Caco-2 (cell line): ENCODE results near the gene VWA3B. TPM values are rescaled to one million over a fixed set of nuclear protein-coding genes. Genes with fewer than 3 reads are reported as not detected.

ENCODE experiments used
- BruUV-seq: library from RNA; stranded (reverse); fragments of 400-500 nt; replicated peaks from 2 replicates; lab custom pipeline; 2021; lab: Mats Ljungman, UMichigan
- CTCF ChIA-PET: fragments of 300-600 bp; sonication (Branson Sonifier 250); formaldehyde crosslinking; loops from one replicate; lab custom pipeline; 2022; ENCODE audit warnings: antibody characterized with exemption; lab: Charles Lee
- POLR2A ChIA-PET: fragments of 300-600 bp; sonication (Branson Sonifier 250); formaldehyde crosslinking; loops from one replicate; lab custom pipeline; 2022; ENCODE audit warnings: antibody characterized with exemption; lab: Charles Lee
- DNase-seq, 2 experiments: peaks; one replicate each; pipeline versions ENCODE4 v3.0.0 to v3.0.0-alpha.2; 2020 to 2022
- H3K27me3 ChIP-seq: replicated peaks from 2 replicates; pipeline ENCODE4 v1.6.0; 2011; ENCODE audit warnings: low read length; ENCODE audit not compliant: control insufficient read depth, insufficient read depth
- H3K36me3 ChIP-seq: 2 replicates; pipeline ENCODE4 v1.5.1; 2011; ENCODE audit warnings: low read length; ENCODE audit not compliant: control insufficient read depth, insufficient read depth
- H3K4me1 ChIP-seq: fragments of 250-450 bp; sonication (Bioruptor Pico); 2 replicates; pipeline ENCODE4 v1.5.1; 2020; ENCODE audit warnings: mild to moderate bottlenecking
- H3K4me3 ChIP-seq: 2 replicates; pipeline ENCODE4 v1.5.1; 2011; ENCODE audit warnings: low read depth, mild to moderate bottlenecking, control low read depth, low read length
- H3K9me3 ChIP-seq: fragments of 250-450 bp; sonication (Bioruptor Pico); 2 replicates; pipeline ENCODE4 v1.5.1; 2020; ENCODE audit warnings: mild to moderate bottlenecking, moderate library complexity
- H3K27ac Mint-ChIP-seq: one replicate; pipeline ENCODE4 v1.8.0; 2022; ENCODE audit warnings: mixed read lengths; ENCODE audit not compliant: unreplicated experiment
- H3K27me3 Mint-ChIP-seq: one replicate; pipeline ENCODE4 v1.8.0; 2022; ENCODE audit warnings: mixed read lengths; ENCODE audit not compliant: insufficient read depth, unreplicated experiment
- H3K36me3 Mint-ChIP-seq: one replicate; pipeline ENCODE4 v1.8.0; 2022; ENCODE audit warnings: mild to moderate bottlenecking, mixed read lengths; ENCODE audit not compliant: insufficient read depth, unreplicated experiment
- H3K4me1 Mint-ChIP-seq: one replicate; pipeline ENCODE4 v1.8.0; 2022; ENCODE audit warnings: low read depth, mixed read lengths; ENCODE audit not compliant: unreplicated experiment
- H3K4me3 Mint-ChIP-seq: one replicate; pipeline ENCODE4 v1.8.0; 2022; ENCODE audit warnings: mild to moderate bottlenecking, moderate library complexity, mixed read lengths; ENCODE audit not compliant: unreplicated experiment
- H3K9me3 Mint-ChIP-seq: one replicate; pipeline ENCODE4 v1.8.0; 2022; ENCODE audit warnings: mixed read lengths; ENCODE audit not compliant: unreplicated experiment
- intact Hi-C: fragments of 100-400 bp; cut with micrococcal nuclease; formaldehyde crosslinking; loops from one replicate; pipeline ENCODE4 v1.10.0; 2022; ENCODE audit not compliant: unreplicated experiment
- total RNA-seq: library from RNA; stranded (reverse); gene quantifications from 2 replicates; pipeline ENCODE4 v1.2.3, GENCODE V29; 2022
- TF ChIP-seq, protein P1 (sequence below), 2 experiments: fragments of 200-600 bp in 1 of 2; IDR thresholded peaks; 1 replicate in 1 of 2; 2 replicates in 1 of 2; pipeline versions ENCODE4 v1.5.1 to v1.8.0; 2011 to 2022; ENCODE audit warnings: antibody characterized with exemption in 1 of 2, control low read depth in 1 of 2, inconsistent platforms in 1 of 2, low read depth in 1 of 2, low read length in 1 of 2, mild to moderate bottlenecking in 1 of 2, moderate library complexity in 1 of 2; ENCODE audit not compliant: insufficient read depth in 1 of 2, severe bottlenecking in 1 of 2, unreplicated experiment in 1 of 2

The VWA3B gene
- total RNA-seq, 1 experiment from 2014 or later = not detected

DNA sequence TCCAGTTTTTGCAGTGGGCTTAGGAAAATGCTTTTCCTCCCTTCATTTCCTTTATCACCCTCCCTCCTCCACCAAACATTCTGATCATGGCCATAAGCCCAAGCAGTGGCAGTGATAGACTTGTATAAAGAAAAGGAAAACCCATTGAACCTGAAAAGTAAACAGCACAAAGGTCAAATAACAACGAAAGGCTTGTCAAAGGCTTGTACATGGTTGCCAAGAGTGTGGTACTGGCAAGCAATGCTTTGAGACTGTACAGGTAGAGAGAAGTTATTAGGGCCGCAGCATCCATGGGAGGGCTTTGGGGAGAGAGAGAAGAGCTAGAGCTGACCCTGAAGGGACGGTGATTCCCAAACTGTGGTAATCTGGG, 2.1 kb upstream of the VWA3B start:
- Mint-ChIP-seq H3K9me3 (no peaks in the 10 kb centered on the region), H3K27me3 (peaks cover 7% of the 10 kb centered on the region), H3K27ac (no peak overlapping the region), H3K36me3 (peaks cover 7% of the 10 kb centered on the region), H3K4me1 (peaks cover 16% of the 10 kb centered on the region), H3K4me3 (peak overlapping the region; percentile 11)
- Histone ChIP-seq H3K4me1 (peaks cover 17% of the 10 kb centered on the region), H3K9me3 (no peaks in the 10 kb centered on the region), H3K36me3 (no peaks in the 10 kb centered on the region), H3K27me3 (no peaks in the 10 kb centered on the region), H3K4me3 (no peak overlapping the region)
- TF ChIP-seq, protein P1, sequence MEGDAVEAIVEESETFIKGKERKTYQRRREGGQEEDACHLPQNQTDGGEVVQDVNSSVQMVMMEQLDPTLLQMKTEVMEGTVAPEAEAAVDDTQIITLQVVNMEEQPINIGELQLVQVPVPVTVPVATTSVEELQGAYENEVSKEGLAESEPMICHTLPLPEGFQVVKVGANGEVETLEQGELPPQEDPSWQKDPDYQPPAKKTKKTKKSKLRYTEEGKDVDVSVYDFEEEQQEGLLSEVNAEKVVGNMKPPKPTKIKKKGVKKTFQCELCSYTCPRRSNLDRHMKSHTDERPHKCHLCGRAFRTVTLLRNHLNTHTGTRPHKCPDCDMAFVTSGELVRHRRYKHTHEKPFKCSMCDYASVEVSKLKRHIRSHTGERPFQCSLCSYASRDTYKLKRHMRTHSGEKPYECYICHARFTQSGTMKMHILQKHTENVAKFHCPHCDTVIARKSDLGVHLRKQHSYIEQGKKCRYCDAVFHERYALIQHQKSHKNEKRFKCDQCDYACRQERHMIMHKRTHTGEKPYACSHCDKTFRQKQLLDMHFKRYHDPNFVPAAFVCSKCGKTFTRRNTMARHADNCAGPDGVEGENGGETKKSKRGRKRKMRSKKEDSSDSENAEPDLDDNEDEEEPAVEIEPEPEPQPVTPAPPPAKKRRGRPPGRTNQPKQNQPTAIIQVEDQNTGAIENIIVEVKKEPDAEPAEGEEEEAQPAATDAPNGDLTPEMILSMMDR (IDR thresholded peaks at IDR 0.05; ENCODE audit: insufficient read depth in 1 of 2, low read depth in 1 of 2, low read length in 1 of 2, severe bottlenecking in 1 of 2, unreplicated experiment in 1 of 2) = no peak
- intact Hi-C loops = loop anchor here (10.0 kb wide), 1 partner anchor 90 kb away; the partner anchor contains the start of gene TMEM131
- no TSS peak for BruUV-seq
- ChIA-PET CTCF (no interaction called here), POLR2A (no interaction called here)
- no peak for DNase-seq

GRCh38 chr2:98085649-98086048, 1.3 kb upstream of the VWA3B start:
- peak overlapping the region; percentile 60 for H3K27ac Mint-ChIP-seq
- peaks cover 7% of the 10 kb centered on the region for H3K27me3 Mint-ChIP-seq
- TF ChIP-seq, protein P1 (IDR thresholded peaks at IDR 0.05; ENCODE audit: insufficient read depth in 1 of 2, low read depth in 1 of 2, low read length in 1 of 2, severe bottlenecking in 1 of 2, unreplicated experiment in 1 of 2) = no peak
- H3K9me3 ChIP-seq = no peaks in the 10 kb centered on the region
- no peaks in the 10 kb centered on the region for H3K36me3 ChIP-seq
- H3K4me3 ChIP-seq = no peak overlapping the region
- CTCF ChIA-PET = no interaction called here
- peaks cover 17% of the 10 kb centered on the region for H3K4me1 ChIP-seq
- intact Hi-C loops = loop anchor here (10.0 kb wide), 1 partner anchor 91 kb away; the partner anchor contains the start of gene TMEM131
- BruUV-seq = no TSS peak
- H3K4me3 Mint-ChIP-seq = peak overlapping the region; percentile 87
- no peaks in the 10 kb centered on the region for H3K9me3 Mint-ChIP-seq
- no peaks in the 10 kb centered on the region for H3K27me3 ChIP-seq
- peaks cover 16% of the 10 kb centered on the region for H3K4me1 Mint-ChIP-seq
- H3K36me3 Mint-ChIP-seq = peaks cover 7% of the 10 kb centered on the region
- POLR2A ChIA-PET = no interaction called here
- DNase-seq = no peak

DNA sequence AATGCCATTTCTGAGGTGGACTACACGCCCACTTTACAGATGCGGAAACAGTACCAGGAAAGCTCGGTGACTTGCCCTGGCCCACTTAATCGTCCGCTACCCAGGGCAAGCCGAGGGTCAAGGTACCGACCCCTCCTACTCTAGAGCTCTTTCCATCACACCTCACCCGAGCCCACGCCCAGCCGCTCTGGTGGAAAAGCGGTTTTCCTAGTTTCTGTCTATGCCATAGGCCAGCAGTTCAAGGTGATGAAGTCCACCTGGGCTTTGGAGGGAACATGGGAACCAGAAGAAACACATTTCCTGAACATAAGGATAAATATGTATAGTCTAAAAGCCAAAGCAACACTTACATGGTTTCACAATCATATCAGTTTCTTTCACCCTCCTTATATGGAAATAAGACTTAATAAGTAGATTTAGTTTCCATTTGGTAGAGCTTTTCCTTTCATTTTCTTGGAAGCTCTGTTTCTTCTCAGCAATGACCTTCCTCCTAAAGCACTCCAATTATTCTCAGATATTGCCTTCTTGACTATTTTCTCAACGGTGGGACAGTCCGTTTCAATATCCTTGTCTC, 567 bp downstream of the VWA3B start:
- no peaks in the 10 kb centered on the region for H3K36me3 ChIP-seq
- H3K27me3 Mint-ChIP-seq = peaks cover 7% of the 10 kb centered on the region
- peaks cover 22% of the 10 kb centered on the region for H3K4me1 Mint-ChIP-seq
- H3K4me3 Mint-ChIP-seq = peak overlapping the region; percentile 87
- TF ChIP-seq, protein P1 (IDR thresholded peaks at IDR 0.05; ENCODE audit: insufficient read depth in 1 of 2, low read depth in 1 of 2, low read length in 1 of 2, severe bottlenecking in 1 of 2, unreplicated experiment in 1 of 2) = no peak
- ChIA-PET POLR2A (no interaction called here), CTCF (no interaction called here)
- no peaks in the 10 kb centered on the region for H3K9me3 ChIP-seq
- no TSS peak for BruUV-seq
- no peak for DNase-seq
- H3K27me3 ChIP-seq = no peaks in the 10 kb centered on the region
- H3K36me3 Mint-ChIP-seq = peaks cover 7% of the 10 kb centered on the region
- peak overlapping the region; percentile 46 for H3K4me3 ChIP-seq
- peak overlapping the region; percentile 9 for H3K27ac Mint-ChIP-seq
- intact Hi-C loops = loop anchor here (10.0 kb wide), 1 partner anchor 93 kb away; the partner anchor contains the start of gene TMEM131
- H3K4me1 ChIP-seq = peaks cover 21% of the 10 kb centered on the region
- H3K9me3 Mint-ChIP-seq = no peaks in the 10 kb centered on the region
